ENCODE measurements around the gene BTF3. TPM values are rescaled to one million over a fixed set of nuclear protein-coding genes. Genes with fewer than 3 reads are reported as not detected.
"Not testable (repeated sequence)": the region's sequence is repeated elsewhere in the genome, so short reads cannot be mapped to it uniquely, and the experiment has no call there.

Gene BTF3
- 325 TPM for total RNA-seq
- long read RNA-seq, transcript BTF3-202 (6 exons, 1,237 nt): minor isoform, 29 of 221 reads
- long read RNA-seq, transcript BTF3-201 (6 exons, 897 nt): major isoform, 180 of 221 reads
- long read RNA-seq, partial matches to known transcripts: 7 of 221 reads
- long read RNA-seq, other reads (novel, unspliced or antisense): 2 of 221 reads

GRCh38 chr5:73498057-73498992 is at the start of gene BTF3:
TSS of gene BTF3 (plus strand) at chr5:73498442. CDS start at chr5:73498668, 226 bp downstream.
- intact Hi-C loops (cut with DNase I): no loop called here
- peak; percentile 98 for DNase-seq (ENCODE audit: low spot score)

GRCh38 chr5:73448463-73449136 is 49.6 kb upstream of the BTF3 start, which contains the start of gene FOXD1:
TSS of gene FOXD1 (minus strand) at chr5:73448777. CDS start at chr5:73448362, 415 bp downstream.
- DNase-seq (ENCODE audit: low spot score): no peak
- intact Hi-C loops (cut with DNase I): loop anchor here (5.0 kb wide), 1 partner anchor 146 kb away; no protein-coding TSS in a partner anchor

- intact Hi-C loops (cut with DNase I): loop anchor here (2.0 to 5.0 kb wide), 2 partner anchors 233 to 367 kb away; no protein-coding TSS in a partner anchor
- DNase-seq (ENCODE audit: low spot score): no peak
These were observed 48.1 kb upstream of the BTF3 start for GRCh38 chr5:73450137-73450536.

GRCh38 chr5:73450672-73451223 is 47.5 kb upstream of the BTF3 start:
- no peak for DNase-seq (ENCODE audit: low spot score)
- intact Hi-C loops (cut with DNase I): loop anchor here (2.0 to 5.0 kb wide), 2 partner anchors 233 to 368 kb away; no protein-coding TSS in a partner anchor

GRCh38 chr5:73451224-73452130 is 46.8 kb upstream of the BTF3 start:
- intact Hi-C loops (cut with DNase I): loop anchor here (2.0 to 5.0 kb wide), 2 partner anchors 234 to 369 kb away; no protein-coding TSS in a partner anchor
- DNase-seq (ENCODE audit: low spot score): no peak

GRCh38 chr5:73452215-73452614 is 46.0 kb upstream of the BTF3 start:
- intact Hi-C loops (cut with DNase I): loop anchor here (5.0 kb wide), 1 partner anchor 235 kb away; no protein-coding TSS in a partner anchor
- no peak for DNase-seq (ENCODE audit: low spot score)

- intact Hi-C loops (cut with DNase I): loop anchor here (5.0 kb wide), 1 partner anchor 237 kb away; no protein-coding TSS in a partner anchor
- no peak for DNase-seq (ENCODE audit: low spot score)
These were observed 43.7 kb upstream of the BTF3 start for GRCh38 chr5:73454379-73455036.

GRCh38 chr5:73456462-73456861 is 41.8 kb upstream of the BTF3 start:
- intact Hi-C loops (cut with DNase I); DNase-seq (ENCODE audit: low spot score): not testable (repeated sequence)

GRCh38 chr5:73459366-73459765 is 38.9 kb upstream of the BTF3 start:
- no peak for DNase-seq (ENCODE audit: low spot score)
- intact Hi-C loops (cut with DNase I): no loop called here

GRCh38 chr5:73460133-73460532 is 38.1 kb upstream of the BTF3 start:
- intact Hi-C loops (cut with DNase I): no loop called here
- no peak for DNase-seq (ENCODE audit: low spot score)

GRCh38 chr5:73464016-73464745 is 34.1 kb upstream of the BTF3 start:
- DNase-seq (ENCODE audit: low spot score): no peak
- intact Hi-C loops (cut with DNase I): no loop called here

GRCh38 chr5:73468638-73469037 is 29.6 kb upstream of the BTF3 start:
- DNase-seq (ENCODE audit: low spot score); intact Hi-C loops (cut with DNase I): not testable (repeated sequence)

- intact Hi-C loops (cut with DNase I): no loop called here
These were observed 28.4 kb upstream of the BTF3 start for GRCh38 chr5:73469878-73470277.

GRCh38 chr5:73471654-73472053 is 26.6 kb upstream of the BTF3 start:
- intact Hi-C loops (cut with DNase I): no loop called here
- no peak for DNase-seq (ENCODE audit: low spot score)

More at GRCh38 chr5:73469878-73470277, 28.4 kb upstream of the BTF3 start:
- DNase-seq (ENCODE audit: low spot score): no peak

- DNase-seq (ENCODE audit: low spot score): no peak
- intact Hi-C loops (cut with DNase I): no loop called here
These were observed 26.1 kb upstream of the BTF3 start for GRCh38 chr5:73472116-73472515.

GRCh38 chr5:73480500-73480899 is 17.7 kb upstream of the BTF3 start:
- intact Hi-C loops (cut with DNase I): no loop called here
- no peak for DNase-seq (ENCODE audit: low spot score)

GRCh38 chr5:73482383-73483136 is 15.7 kb upstream of the BTF3 start:
- no peak for DNase-seq (ENCODE audit: low spot score)
- intact Hi-C loops (cut with DNase I): no loop called here

Data from cardiac septum (tissue), 1 donor.